GM21528 (cell line): ENCODE results near the gene LCA5.
"Not testable (repeated sequence)": the region's sequence is repeated elsewhere in the genome, so short reads cannot be mapped to it uniquely, and the experiment has no call there.

Source experiments
- ATAC-seq: cut with Tn5 transposase; IDR thresholded peaks from one replicate; pipeline ENCODE4 v1.9.1; 2021; ENCODE audit warnings: mild to moderate bottlenecking, moderate library complexity; ENCODE audit not compliant: unreplicated experiment, low FRiP score

LCA5 gene

GRCh38 chr6:79538106-79538971, 1.1 kb upstream of the LCA5 start:
- ATAC-seq = no peak

GRCh38 chr6:79536585-79536953, 661 bp downstream of the LCA5 start:
- no peak for ATAC-seq

DNA sequence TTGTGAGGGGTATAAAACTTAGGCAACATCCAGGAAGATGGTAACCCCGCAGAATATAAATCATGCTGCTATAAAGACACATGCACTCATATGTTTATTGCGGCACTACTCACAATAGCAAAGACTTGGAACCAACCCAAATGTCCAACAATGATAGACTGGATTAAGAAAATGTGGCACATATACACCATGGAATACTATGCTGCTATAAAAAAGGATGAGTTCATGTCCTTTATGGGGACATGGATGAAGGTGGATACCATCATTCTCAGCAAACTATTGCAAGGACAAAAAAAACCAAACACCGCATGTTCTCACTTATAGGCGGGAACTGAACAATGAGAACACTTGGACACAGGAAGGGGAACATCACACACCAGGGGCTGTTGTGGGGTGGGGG, 7.7 kb downstream of the LCA5 start:
- not testable (repeated sequence) for ATAC-seq

DNA sequence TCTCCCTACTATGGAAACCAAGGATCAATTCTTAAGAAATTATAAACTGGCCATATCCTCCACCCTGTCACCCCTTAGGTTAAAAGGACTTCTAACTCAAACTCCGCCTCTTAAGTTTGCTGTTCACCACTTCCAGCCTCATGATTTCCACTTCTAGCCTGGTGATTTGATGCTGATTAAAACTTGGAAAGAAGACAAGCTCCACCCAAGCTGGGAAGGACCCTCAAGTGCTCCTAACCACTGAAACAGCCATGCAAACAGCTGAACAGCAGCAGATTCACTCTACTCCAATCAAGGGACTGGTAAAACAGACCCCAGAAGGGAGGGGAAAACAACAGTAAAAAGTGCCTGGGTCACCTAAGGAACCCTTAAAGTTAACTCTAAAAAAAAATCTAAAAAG, 10.3 kb downstream of the LCA5 start:
- no peak for ATAC-seq

DNA sequence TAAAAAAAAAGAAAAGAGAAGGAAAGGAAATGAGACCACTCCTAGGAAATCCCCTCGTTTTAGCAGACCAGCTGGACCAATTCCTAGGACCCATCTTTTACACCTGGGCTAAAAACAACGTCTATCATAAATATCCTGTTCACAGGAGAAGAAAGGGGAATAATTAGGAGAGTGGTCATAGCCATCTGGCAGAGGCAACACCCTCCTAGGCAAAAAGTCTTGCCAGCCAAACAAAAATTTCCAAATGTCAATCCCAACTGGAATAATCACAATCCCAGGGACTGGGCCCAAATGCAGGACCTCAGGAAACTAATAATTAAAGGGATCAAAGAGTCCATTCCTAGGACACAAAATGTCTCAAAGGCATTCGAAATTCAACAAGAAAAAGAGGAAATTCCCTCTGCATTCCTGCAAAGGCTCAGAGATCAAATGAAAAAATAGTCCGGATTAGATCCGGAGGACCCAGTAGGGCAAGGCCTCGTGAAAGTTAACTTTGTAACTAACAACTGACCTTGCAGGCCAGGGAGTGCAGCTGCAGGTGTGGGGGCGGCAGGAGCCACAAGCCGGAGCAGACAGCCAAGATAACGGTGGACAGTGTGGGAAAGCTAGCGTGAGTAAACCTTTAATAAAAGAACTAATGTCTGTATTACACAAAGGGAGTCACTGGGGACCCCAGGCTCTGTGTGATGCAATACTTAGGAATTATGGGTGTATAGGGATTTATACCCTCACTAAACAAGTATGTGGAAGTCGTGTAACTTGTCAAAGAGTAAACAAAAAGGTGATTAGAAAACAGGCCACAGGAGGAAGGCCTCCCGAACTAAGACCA, 11.7 kb downstream of the LCA5 start:
- no peak for ATAC-seq

DNA sequence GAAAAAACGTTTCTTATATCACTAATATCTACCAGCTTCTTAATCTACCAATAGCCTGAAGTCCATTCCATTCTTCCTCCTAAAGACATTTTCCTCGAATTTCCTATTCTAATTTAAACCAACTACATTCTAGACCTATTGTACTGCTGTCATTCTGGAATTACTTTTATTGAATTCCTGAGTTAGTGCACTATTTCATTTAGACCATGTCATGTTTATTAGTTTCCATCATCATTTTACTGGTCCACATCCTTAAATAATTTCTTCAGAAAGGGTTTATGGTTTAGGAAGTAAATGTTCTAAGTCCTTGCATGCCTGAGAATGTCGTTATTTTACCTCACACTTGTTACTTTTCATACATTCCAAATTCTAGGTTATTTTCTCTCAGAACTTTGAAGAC, 13.2 kb downstream of the LCA5 start:
- ATAC-seq = no peak

DNA sequence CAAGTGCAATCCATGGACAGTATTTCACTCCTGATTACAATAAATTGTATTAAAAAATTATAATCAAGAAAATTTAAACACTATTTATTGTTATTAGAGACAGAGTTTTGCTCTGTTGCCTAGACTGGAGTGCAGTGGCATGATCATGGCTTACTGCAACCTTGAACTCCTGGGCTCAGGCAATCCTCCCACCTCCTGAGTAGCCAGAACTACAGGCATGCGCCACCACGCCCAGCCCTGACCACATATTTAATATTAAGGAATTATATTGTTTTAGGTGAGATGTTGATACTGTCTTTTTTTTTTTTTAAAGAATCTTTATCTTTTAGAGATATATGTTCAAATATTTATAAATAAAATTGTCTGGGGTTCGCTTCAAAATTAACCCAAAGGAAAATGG, 14.6 kb downstream of the LCA5 start:
- ATAC-seq = no peak

GRCh38 chr6:79520534-79520933, 16.7 kb downstream of the LCA5 start:
- no peak for ATAC-seq

- ATAC-seq = no peak
Observed at GRCh38 chr6:79518842-79519241, 18.4 kb downstream of the LCA5 start.

GRCh38 chr6:79515436-79515835, 21.8 kb downstream of the LCA5 start:
- ATAC-seq = no peak

- no peak for ATAC-seq
Observed at GRCh38 chr6:79513111-79513510, 24.1 kb downstream of the LCA5 start.

DNA sequence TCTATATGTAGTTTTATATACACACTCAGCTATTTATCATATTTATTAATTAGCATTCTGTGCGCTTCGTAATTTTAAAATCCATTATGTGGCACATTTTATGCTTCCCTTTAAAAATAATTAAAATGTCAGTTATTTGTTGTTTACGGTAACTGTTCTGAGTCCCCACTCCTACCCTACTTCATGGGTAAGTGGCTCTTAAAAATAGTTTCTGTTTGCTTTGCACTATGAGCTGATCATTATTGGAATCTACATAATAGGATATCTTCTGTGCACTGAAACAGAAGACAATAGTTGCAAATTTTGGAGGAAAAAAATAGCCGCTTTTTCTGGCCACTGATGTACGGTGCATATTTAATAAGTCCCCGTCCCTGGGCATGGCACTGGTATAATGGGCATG, 25.2 kb downstream of the LCA5 start:
- ATAC-seq = no peak

DNA sequence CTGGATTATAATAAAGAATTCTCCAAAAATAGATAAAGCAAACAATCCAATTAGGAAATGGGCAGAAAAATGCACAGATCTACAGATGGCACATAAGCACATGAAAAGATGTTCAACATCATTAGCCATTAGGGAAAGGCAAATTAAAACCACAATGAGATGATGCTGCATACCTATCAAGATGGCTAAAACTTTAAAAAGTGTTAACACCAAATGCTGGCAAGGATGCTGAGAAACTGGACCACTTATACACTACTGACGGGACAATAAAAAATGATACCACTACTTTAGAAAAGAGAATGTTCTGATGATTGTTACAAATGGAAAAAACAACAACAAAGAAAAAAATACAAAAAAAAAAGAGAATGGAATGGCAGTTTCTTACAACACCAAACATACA, 26.5 kb downstream of the LCA5 start:
- ATAC-seq = no peak

GRCh38 chr6:79506251-79506650, 31.0 kb downstream of the LCA5 start:
- no peak for ATAC-seq

- no peak for ATAC-seq
Observed at GRCh38 chr6:79504372-79504771, 32.9 kb downstream of the LCA5 start.

- ATAC-seq = no peak
Observed at GRCh38 chr6:79498842-79499241, 38.4 kb downstream of the LCA5 start.

GRCh38 chr6:79495246-79495645, 42.0 kb downstream of the LCA5 start:
- no peak for ATAC-seq

GRCh38 chr6:79494841-79495240, 42.4 kb downstream of the LCA5 start:
- no peak for ATAC-seq

- ATAC-seq = no peak
Observed at GRCh38 chr6:79470728-79471127, 66.5 kb downstream of the LCA5 start.

DNA sequence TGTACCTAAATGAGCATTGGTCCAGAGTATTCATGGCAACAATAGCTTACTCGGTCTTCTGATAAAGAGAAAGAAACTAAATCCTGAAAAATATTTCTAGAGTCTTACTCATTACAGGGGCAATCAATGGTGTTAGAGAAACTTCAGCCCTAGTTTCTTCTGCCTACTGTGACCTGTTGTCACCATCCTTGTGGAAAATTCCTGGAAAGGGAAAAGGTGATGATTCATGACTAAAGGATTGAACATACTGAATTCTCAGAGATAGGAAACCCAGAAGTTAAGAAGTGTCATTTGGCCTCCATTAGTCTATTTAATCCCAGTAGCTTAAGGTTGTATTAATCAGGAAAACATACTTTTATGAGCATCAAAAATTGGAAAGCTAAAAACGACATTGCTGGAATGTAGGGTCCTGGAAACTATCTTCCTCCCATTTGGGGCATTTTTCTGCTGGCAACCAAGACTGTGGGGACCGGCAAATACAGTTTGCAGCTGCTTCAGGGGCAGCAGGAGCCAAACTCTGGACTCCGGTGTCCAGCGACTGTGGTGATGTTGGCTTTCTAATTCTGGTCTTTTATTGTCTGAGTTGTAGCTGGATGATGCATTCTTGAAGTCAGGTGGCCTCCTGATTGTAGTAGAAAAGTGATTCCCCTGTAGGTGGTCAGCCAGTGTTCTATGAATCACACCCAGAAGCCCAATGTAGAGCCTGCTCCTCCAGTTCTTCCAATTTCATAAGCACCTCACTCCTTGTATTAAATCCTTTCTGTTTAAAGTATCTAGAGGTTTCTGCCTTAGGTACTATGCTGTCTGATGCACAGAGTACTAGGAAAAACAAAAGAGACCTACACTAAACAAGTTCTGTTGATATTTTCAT, 67.6 kb downstream of the LCA5 start:
- no peak for ATAC-seq

DNA sequence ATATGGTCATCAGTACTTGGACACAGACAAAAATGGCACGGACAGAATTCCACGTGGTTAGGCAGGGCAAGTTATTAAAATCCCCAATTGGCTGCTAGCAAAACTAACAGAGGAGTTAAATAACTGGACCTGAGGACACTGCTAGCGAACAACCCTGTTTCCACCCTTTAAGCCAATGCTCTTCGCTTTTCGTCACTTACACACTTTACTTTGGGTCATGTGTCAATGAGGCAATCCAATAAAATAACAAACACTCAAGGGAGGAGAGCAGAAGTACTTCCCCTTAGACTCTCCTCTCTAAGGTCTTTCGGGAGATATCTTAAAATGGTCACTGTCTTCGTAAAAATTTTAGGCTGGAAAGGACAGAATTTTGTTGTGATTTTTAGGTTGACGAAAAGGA, 68.6 kb downstream of the LCA5 start:
- no peak for ATAC-seq
